ENCODE results near the gene SERPINC1.

- TF ChIP-seq, protein P1, sequence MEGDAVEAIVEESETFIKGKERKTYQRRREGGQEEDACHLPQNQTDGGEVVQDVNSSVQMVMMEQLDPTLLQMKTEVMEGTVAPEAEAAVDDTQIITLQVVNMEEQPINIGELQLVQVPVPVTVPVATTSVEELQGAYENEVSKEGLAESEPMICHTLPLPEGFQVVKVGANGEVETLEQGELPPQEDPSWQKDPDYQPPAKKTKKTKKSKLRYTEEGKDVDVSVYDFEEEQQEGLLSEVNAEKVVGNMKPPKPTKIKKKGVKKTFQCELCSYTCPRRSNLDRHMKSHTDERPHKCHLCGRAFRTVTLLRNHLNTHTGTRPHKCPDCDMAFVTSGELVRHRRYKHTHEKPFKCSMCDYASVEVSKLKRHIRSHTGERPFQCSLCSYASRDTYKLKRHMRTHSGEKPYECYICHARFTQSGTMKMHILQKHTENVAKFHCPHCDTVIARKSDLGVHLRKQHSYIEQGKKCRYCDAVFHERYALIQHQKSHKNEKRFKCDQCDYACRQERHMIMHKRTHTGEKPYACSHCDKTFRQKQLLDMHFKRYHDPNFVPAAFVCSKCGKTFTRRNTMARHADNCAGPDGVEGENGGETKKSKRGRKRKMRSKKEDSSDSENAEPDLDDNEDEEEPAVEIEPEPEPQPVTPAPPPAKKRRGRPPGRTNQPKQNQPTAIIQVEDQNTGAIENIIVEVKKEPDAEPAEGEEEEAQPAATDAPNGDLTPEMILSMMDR (IDR thresholded peaks at IDR 0.05; ENCODE audit: insufficient read depth, low read depth, low read length) = no peak
- no peak for TF ChIP-seq EZH2 (IDR thresholded peaks at IDR 0.05; ENCODE audit: insufficient read depth, low read length)
Measured at GRCh38 chr1:173900992-173901391, 16.1 kb downstream of the SERPINC1 start.
